HG03460 (cell line): ENCODE measurements around the gene DYNC2I2.
"Not testable (repeated sequence)": the region's sequence is repeated elsewhere in the genome, so short reads cannot be mapped to it uniquely, and the experiment has no call there.

Experiments
- ATAC-seq: cut with Tn5 transposase; IDR thresholded peaks from one replicate; pipeline ENCODE4 v1.9.1; 2021; ENCODE audit not compliant: unreplicated experiment

Gene DYNC2I2

GRCh38 chr9:128619779-128620178, 36.9 kb downstream of the DYNC2I2 start:
- ATAC-seq, result no peak

- no peak for ATAC-seq
Observed at GRCh38 chr9:128619127-128619526, 37.5 kb downstream of the DYNC2I2 start.

GRCh38 chr9:128617943-128618342, 38.7 kb downstream of the DYNC2I2 start:
- no peak for ATAC-seq

- no peak for ATAC-seq
Observed at GRCh38 chr9:128615571-128615970, 41.1 kb downstream of the DYNC2I2 start.

GRCh38 chr9:128614728-128615127, 41.9 kb downstream of the DYNC2I2 start:
- no peak for ATAC-seq

- ATAC-seq, result no peak
Observed at GRCh38 chr9:128611600-128612394, 44.9 kb downstream of the DYNC2I2 start.

GRCh38 chr9:128610897-128611296, 45.8 kb downstream of the DYNC2I2 start:
- no peak for ATAC-seq

GRCh38 chr9:128607642-128608350, 48.9 kb downstream of the DYNC2I2 start:
- ATAC-seq, result no peak

GRCh38 chr9:128603697-128604096, 53.0 kb downstream of the DYNC2I2 start:
- no peak for ATAC-seq

GRCh38 chr9:128600099-128600498, 56.5 kb downstream of the DYNC2I2 start:
- ATAC-seq, result no peak

- no peak for ATAC-seq
Observed at GRCh38 chr9:128595471-128595870, 61.2 kb downstream of the DYNC2I2 start.

- no peak for ATAC-seq
Observed at GRCh38 chr9:128593856-128594255, 62.8 kb downstream of the DYNC2I2 start.

- ATAC-seq, result no peak
Observed at GRCh38 chr9:128593039-128593438, 63.6 kb downstream of the DYNC2I2 start.

GRCh38 chr9:128588581-128589233, 67.9 kb downstream of the DYNC2I2 start:
- ATAC-seq, result no peak

- no peak for ATAC-seq
Observed at GRCh38 chr9:128587453-128587852, 69.2 kb downstream of the DYNC2I2 start.

GRCh38 chr9:128586934-128587333, 69.7 kb downstream of the DYNC2I2 start:
- ATAC-seq, result not testable (repeated sequence)

GRCh38 chr9:128585155-128585554, 71.5 kb downstream of the DYNC2I2 start:
- not testable (repeated sequence) for ATAC-seq
